SKM-1 (cell line): ENCODE data around the gene RSPRY1.
"Not testable (repeated sequence)": the region's sequence is repeated elsewhere in the genome, so short reads cannot be mapped to it uniquely, and the experiment has no call there.

ENCODE experiments used
- DNase-seq: peaks from one replicate; lab custom pipeline; 2025; ENCODE audit not compliant: unreplicated experiment; lab: John Stamatoyannopoulos, UW

RSPRY1 gene

GRCh38 chr16:57185446-57185944, 634 bp upstream of the RSPRY1 start:
- DNase-seq, result no peak

- no peak for DNase-seq
Observed at GRCh38 chr16:57186872-57187854, 1.0 kb downstream of the RSPRY1 start.

- DNase-seq, result not testable (repeated sequence)
Observed at GRCh38 chr16:57187902-57188710, 2.0 kb downstream of the RSPRY1 start.

GRCh38 chr16:57188711-57189002, 2.5 kb downstream of the RSPRY1 start:
- DNase-seq, result no peak

- DNase-seq, result not testable (repeated sequence)
Observed at GRCh38 chr16:57189527-57189926, 3.4 kb downstream of the RSPRY1 start.

- no peak for DNase-seq
Observed at GRCh38 chr16:57190136-57190535, 4.0 kb downstream of the RSPRY1 start.

- no peak for DNase-seq
Observed at GRCh38 chr16:57191056-57191571, 5.0 kb downstream of the RSPRY1 start.

GRCh38 chr16:57192146-57192545, 6.0 kb downstream of the RSPRY1 start:
- DNase-seq, result no peak

GRCh38 chr16:57192720-57193486, 6.8 kb downstream of the RSPRY1 start:
- DNase-seq, result no peak

GRCh38 chr16:57194512-57194911, 8.4 kb downstream of the RSPRY1 start:
- no peak for DNase-seq

- DNase-seq, result no peak
Observed at GRCh38 chr16:57196286-57196685, 10.2 kb downstream of the RSPRY1 start.

GRCh38 chr16:57196753-57197152, 10.6 kb downstream of the RSPRY1 start:
- no peak for DNase-seq

- not testable (repeated sequence) for DNase-seq
Observed at GRCh38 chr16:57200321-57200720, 14.2 kb downstream of the RSPRY1 start.

GRCh38 chr16:57200926-57201325, 14.8 kb downstream of the RSPRY1 start:
- not testable (repeated sequence) for DNase-seq

GRCh38 chr16:57202095-57202886, 16.2 kb downstream of the RSPRY1 start:
- no peak for DNase-seq

- DNase-seq, result no peak
Observed at GRCh38 chr16:57203451-57203850, 17.3 kb downstream of the RSPRY1 start.

GRCh38 chr16:57204675-57205074, 18.5 kb downstream of the RSPRY1 start:
- DNase-seq, result no peak

- no peak for DNase-seq
Observed at GRCh38 chr16:57208926-57209325, 22.8 kb downstream of the RSPRY1 start.

- no peak for DNase-seq
Observed at GRCh38 chr16:57209780-57210179, 23.7 kb downstream of the RSPRY1 start.

- no peak for DNase-seq
Observed at GRCh38 chr16:57213462-57213861, 27.3 kb downstream of the RSPRY1 start.
